IMR-90 (cell line): Measurements from ENCODE around the gene CLDN9. TPM values are rescaled to one million over a fixed set of nuclear protein-coding genes. Genes with fewer than 3 reads are reported as not detected.

Experiments
- ATAC-seq: fragments of 200-7000 bp; cut with Tn5 transposase; 2 replicates; pipeline ENCODE4 v1.9.1; 2020; ENCODE audit warnings: low read depth, mild to moderate bottlenecking, moderate library complexity
- BruUV-seq: library from RNA; stranded (reverse); fragments of 400-500 nt; replicated peaks from 2 replicates; lab custom pipeline; 2021; lab: Mats Ljungman, UMichigan
- CTCF ChIA-PET: fragments of 300-600 bp; formaldehyde crosslinking; extraction: SDS; loops from one replicate; lab custom pipeline; 2021; ENCODE audit warnings: antibody characterized with exemption; lab: Yijun Ruan, JAX
- POLR2A ChIA-PET: fragments of 300-600 bp; sonication (Branson Sonifier 250); formaldehyde crosslinking; loops from one replicate; lab custom pipeline; 2022; ENCODE audit warnings: antibody characterized with exemption; ENCODE audit not compliant: unreplicated experiment; lab: Charles Lee
- DNase-seq: peaks from one replicate; pipeline ENCODE4 v3.0.0; 2013
- H2AFZ ChIP-seq: replicated peaks from 2 replicates; pipeline ENCODE3; 2013; ENCODE audit warnings: low read length, mild to moderate bottlenecking; ENCODE audit not compliant: poor library complexity
- H2AK5ac ChIP-seq: 2 replicates; pipeline ENCODE4 v1.6.1; 2013; ENCODE audit warnings: low read depth, low read length, inconsistent platforms
- H2AK9ac ChIP-seq: replicated peaks from 2 replicates; pipeline ENCODE3; 2013; ENCODE audit warnings: mild to moderate bottlenecking, low read depth, low read length, moderate library complexity; ENCODE audit not compliant: poor library complexity
- H2BK120ac ChIP-seq: 2 replicates; pipeline ENCODE4 v1.6.1; 2013; ENCODE audit warnings: low read depth, low read length, inconsistent platforms
- H2BK15ac ChIP-seq: 3 replicates; pipeline ENCODE4 v1.6.1; 2013; ENCODE audit warnings: low read depth, low read length, inconsistent platforms
- H2BK20ac ChIP-seq: 2 replicates; pipeline ENCODE4 v1.6.1; 2013; ENCODE audit warnings: low read depth, mild to moderate bottlenecking, inconsistent platforms, low read length, moderate library complexity
- H2BK5ac ChIP-seq: 2 replicates; pipeline ENCODE4 v1.6.1; 2013; ENCODE audit warnings: mild to moderate bottlenecking, low read depth, low read length, inconsistent platforms; ENCODE audit not compliant: poor library complexity, severe bottlenecking
- H3K14ac ChIP-seq: replicated peaks from 2 replicates; pipeline ENCODE4 v1.6.1; 2013; ENCODE audit warnings: low read depth, low read length, inconsistent platforms
- H3K18ac ChIP-seq: 2 replicates; pipeline ENCODE4 v1.6.1; 2013; ENCODE audit warnings: low read depth, low read length, control low read depth
- H3K23ac ChIP-seq: 2 replicates; pipeline ENCODE4 v1.6.1; 2013; ENCODE audit warnings: low read depth, low read length, inconsistent platforms
- H3K27ac ChIP-seq: 2 replicates; pipeline ENCODE4 v1.5.1; 2013; ENCODE audit warnings: mild to moderate bottlenecking, control low read depth, low read length; ENCODE audit not compliant: insufficient read depth
- H3K27me3 ChIP-seq: 2 replicates; pipeline ENCODE4 v1.6.1; 2013; ENCODE audit warnings: low read length; ENCODE audit not compliant: control insufficient read depth, insufficient read depth
- H3K36me3 ChIP-seq: 2 replicates; pipeline ENCODE4 v1.6.1; 2013; ENCODE audit warnings: low read length, mixed read lengths; ENCODE audit not compliant: control insufficient read depth, insufficient read depth
- H3K4ac ChIP-seq: 2 replicates; pipeline ENCODE4 v1.6.1; 2013; ENCODE audit warnings: low read depth, low read length, inconsistent platforms
- H3K4me1 ChIP-seq: 2 replicates; pipeline ENCODE4 v1.6.1; 2013; ENCODE audit warnings: low read length, mixed read lengths; ENCODE audit not compliant: control insufficient read depth, insufficient read depth
- H3K4me2 ChIP-seq: 2 replicates; pipeline ENCODE4 v1.6.1; 2013; ENCODE audit warnings: low read depth, mild to moderate bottlenecking, control low read depth, low read length, moderate library complexity
- H3K4me3 ChIP-seq: 2 replicates; pipeline ENCODE4 v1.5.1; 2013; ENCODE audit warnings: low read depth, mild to moderate bottlenecking, control low read depth, low read length, moderate library complexity; ENCODE audit not compliant: insufficient read depth
- H3K56ac ChIP-seq: 2 replicates; pipeline ENCODE4 v1.6.1; 2013; ENCODE audit warnings: low read length, inconsistent platforms; ENCODE audit not compliant: insufficient read depth; ENCODE audit errors: extremely low read depth
- H3K79me1 ChIP-seq, 2 experiments: 2 replicates each; pipeline ENCODE4 v1.6.1; 2013; ENCODE audit warnings: low read length in 2 of 2, inconsistent platforms in 1 of 2, low read depth in 1 of 2
- H3K9ac ChIP-seq: 2 replicates; pipeline ENCODE4 v1.6.1; 2013; ENCODE audit warnings: low read depth, low read length, control low read depth
- H3K9me1 ChIP-seq: 2 replicates; pipeline ENCODE4 v1.6.1; 2013; ENCODE audit warnings: low read length, inconsistent platforms; ENCODE audit not compliant: insufficient read depth
- H3K9me3 ChIP-seq: 2 replicates; pipeline ENCODE4 v1.6.1; 2013; ENCODE audit warnings: low read length; ENCODE audit not compliant: control insufficient read depth, insufficient read depth
- H4K20me1 ChIP-seq: 2 replicates; pipeline ENCODE4 v1.6.1; 2013; ENCODE audit warnings: low read length, inconsistent platforms; ENCODE audit not compliant: insufficient read depth
- H4K5ac ChIP-seq: 2 replicates; pipeline ENCODE4 v1.6.1; 2013; ENCODE audit warnings: mild to moderate bottlenecking, low read depth, low read length, control low read depth
- H4K8ac ChIP-seq, 2 experiments: 2 replicates each; pipeline ENCODE4 v1.6.1; 2013; ENCODE audit warnings: low read depth in 2 of 2, low read length in 2 of 2, control low read depth in 1 of 2, inconsistent platforms in 1 of 2
- H4K91ac ChIP-seq: 2 replicates; pipeline ENCODE4 v1.6.1; 2013; ENCODE audit warnings: low read depth, low read length, inconsistent platforms; ENCODE audit not compliant: insufficient read depth
- POLR2A ChIP-seq: IDR thresholded peaks from 2 replicates; pipeline ENCODE4 v1.6.1; 2012; ENCODE audit warnings: mild to moderate bottlenecking, low read depth, low read length
- RCOR1 ChIP-seq: IDR thresholded peaks from 2 replicates; pipeline ENCODE4 v1.6.1; 2012; ENCODE audit warnings: mild to moderate bottlenecking, low read length, improper control_type of control experiment; ENCODE audit not compliant: insufficient replicate concordance
- WGBS, 2 experiments: methylation state at CpG; one replicate each; pipeline versions ENCODE4 v1.1.5 to v1.1.7; 2013; ENCODE audit warnings: missing lambda C conversion rate in 2 of 2; ENCODE audit not compliant: insufficient read length in 1 of 2; ENCODE audit errors: extremely low coverage in 2 of 2; 5-methylcytosine and 5-hydroxymethylcytosine counted together
- dilution Hi-C: fragments of 300-500 bp; cut with HindIII; formaldehyde crosslinking; loops from one replicate; pipeline ENCODE4 v1.14.3; 2018; ENCODE audit warnings: low sequenced_read_pairs; ENCODE audit not compliant: unreplicated experiment
- in situ Hi-C: fragments of 300-500 bp; cut with MboI; formaldehyde crosslinking; loops from 3 replicates; pipeline ENCODE4 v1.14.3; 2019; ENCODE audit warnings: low sequenced_read_pairs, inconsistent platforms, mixed read lengths
- intact Hi-C: fragments of 100-400 bp; cut with micrococcal nuclease; formaldehyde crosslinking; loops from 2 replicates; pipeline ENCODE4 v1.10.0; 2022
- polyA plus RNA-seq, 3 experiments: library from polyadenylated mRNA; depleted of rRNA; stranded (reverse); fragments of >200 nt; gene quantifications; 2 replicates each; pipeline ENCODE4 v1.2.3, GENCODE V29; 2012; ENCODE audit warnings: low replicate concordance in 1 of 3
- total RNA-seq: library from RNA; depleted of rRNA; stranded (reverse); fragments of >200 nt; gene quantifications from 2 replicates; pipeline ENCODE4 v1.2.3, GENCODE V29; 2012

CLDN9 gene
- total and polyA plus RNA-seq, 2 of the 4 experiments (the other 2 are of a cell fraction) = 0.05 TPM; not detected in 1

DNA sequence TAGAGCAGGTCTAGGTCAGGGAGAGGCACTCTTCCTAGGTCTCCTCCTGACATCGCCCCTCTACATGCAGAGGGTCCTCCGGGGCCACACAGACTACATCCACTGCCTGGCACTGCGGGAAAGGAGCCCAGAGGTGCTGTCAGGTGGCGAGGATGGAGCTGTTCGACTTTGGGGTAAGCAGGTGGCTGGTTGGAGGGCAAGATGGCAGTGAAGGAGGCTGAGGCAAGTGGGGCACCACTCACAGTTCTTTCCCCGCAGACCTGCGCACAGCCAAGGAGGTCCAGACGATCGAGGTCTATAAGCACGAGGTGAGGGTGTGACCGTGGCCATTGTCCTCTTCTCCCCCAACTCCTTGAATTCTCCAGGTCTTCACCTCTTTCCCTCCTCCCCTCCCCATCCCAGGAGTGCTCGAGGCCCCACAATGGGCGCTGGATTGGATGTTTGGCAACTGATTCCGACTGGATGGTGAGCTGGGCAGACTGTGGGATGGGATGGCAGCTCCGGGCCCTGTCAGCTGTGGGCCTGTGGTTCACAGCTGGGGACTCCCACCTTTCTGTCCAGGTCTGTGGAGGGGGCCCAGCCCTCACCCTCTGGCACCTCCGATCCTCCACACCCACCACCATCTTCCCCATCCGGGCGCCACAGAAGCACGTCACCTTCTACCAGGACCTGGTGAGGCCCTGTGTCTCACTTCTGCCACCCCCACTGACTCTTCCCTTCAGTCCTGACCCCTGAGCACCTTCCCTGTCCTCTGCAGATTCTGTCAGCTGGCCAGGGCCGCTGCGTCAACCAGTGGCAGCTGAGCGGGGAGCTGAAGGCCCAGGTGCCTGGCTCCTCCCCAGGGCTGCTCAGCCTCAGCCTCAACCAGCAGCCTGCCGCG, 14.1 kb downstream of the CLDN9 start:
- Histone ChIP-seq H3K23ac (no peak overlapping the region), H2AFZ (no peak overlapping the region), H3K4me2 (no peak overlapping the region), H3K27ac (no peak overlapping the region), H3K4ac (no peak overlapping the region), H2BK15ac (no peak overlapping the region), H3K27me3 (peaks cover 13% of the 10 kb centered on the region; the same call in 1 of the 2 replicates), H3K9ac (no peak overlapping the region), H4K5ac (no peak overlapping the region), H3K9me1 (no peaks in the 10 kb centered on the region), H3K79me1 (peaks cover 0 to 16% of the 10 kb centered on the region in 2 experiments; a peak in 2 of 4 replicates), H3K36me3 (peaks cover 20% of the 10 kb centered on the region), H3K14ac (no peak overlapping the region), H2BK5ac (no peak overlapping the region), H3K56ac (no peak overlapping the region), H2BK120ac (no peak overlapping the region), H4K8ac (no peak overlapping the region), H2BK20ac (no peak overlapping the region), H2AK9ac (no peak overlapping the region), H3K4me3 (no peak overlapping the region), H2AK5ac (no peak overlapping the region), H4K91ac (no peak overlapping the region), H3K4me1 (peaks cover 9% of the 10 kb centered on the region), H3K18ac (no peak overlapping the region), H4K20me1 (peaks cover 23% of the 10 kb centered on the region), H3K9me3 (no peaks in the 10 kb centered on the region)
- intact Hi-C loops (no loop called here), dilution Hi-C loops (no loop called here), in situ Hi-C loops (no loop called here)
- ATAC-seq (no peak), DNase-seq (no peak)
- WGBS, 2 experiments = 85% methylated on average over 10 of the region's 24 CpGs; no CpG with 5 or more reads in 1 of the 2 experiments
- CTCF ChIA-PET = interaction anchor here (0.8 to 1.8 kb wide), 2 partner anchors 12 to 23 kb away, joined by 5 to 7 read pairs; no protein-coding TSS in a partner anchor
- BruUV-seq = no TSS peak
- POLR2A ChIA-PET = no interaction called here
- TF ChIP-seq POLR2A (peak; percentile 75), RCOR1 (no peak)
